K562 (cell line): ENCODE data around the gene RAB6B. TPM values are rescaled to one million over a fixed set of nuclear protein-coding genes. Genes with fewer than 3 reads are reported as not detected.

ENCODE experiments used
- ATAC-seq: fragments of 200-7000 bp; cut with Tn5 transposase; 3 replicates; pipeline ENCODE4 v1.9.1; 2020; ENCODE audit warnings: moderate library complexity
- BruUV-seq: library from RNA; stranded (reverse); fragments of 400-500 nt; replicated peaks from 2 replicates; lab custom pipeline; 2021; lab: Mats Ljungman, UMichigan
- CTCF ChIA-PET: fragments of 300-600 bp; formaldehyde crosslinking; extraction: SDS; loops from one replicate; lab custom pipeline; 2021; ENCODE audit warnings: low intra/inter-chr PET ratio; lab: Yijun Ruan, JAX
- POLR2A ChIA-PET: fragments of 300-600, 350-650 bp; sonication (Branson Sonifier 250); formaldehyde crosslinking; extraction: SDS; loops from one replicate; lab custom pipeline; 2021; ENCODE audit warnings: antibody characterized with exemption, inconsistent platforms; lab: Yijun Ruan, JAX
- DNase-seq, 4 experiments: peaks; one replicate each; pipeline versions ENCODE4 v3.0.0 to v3.0.0-alpha.2; 2011 to 2018; ENCODE audit warnings: low spot score in 3 of 4, mixed read lengths in 3 of 4; ENCODE audit errors: extremely low read depth in 1 of 4
- FAIRE-seq: peaks from 2 replicates; lab custom pipeline; 2011; peaks lifted over from hg19 to GRCh38; lab: Jason Lieb, UNC
- H2AFZ ChIP-seq: 2 replicates; pipeline ENCODE4 v1.6.0; 2011; ENCODE audit warnings: low read depth, low read length, control low read depth, inconsistent platforms
- H3K27ac ChIP-seq: fragments of 200-600 bp; 3 replicates; pipeline ENCODE4 v1.8.0; 2011; ENCODE audit warnings: low read depth, mild to moderate bottlenecking, control low read depth, inconsistent platforms, low read length, moderate library complexity, mixed read lengths; ENCODE audit errors: extremely low read depth
- H3K27me3 ChIP-seq, 2 experiments: fragments of 300-600 bp in 1 of 2; 2 replicates in 1 of 2; 3 replicates in 1 of 2; pipeline versions ENCODE4 v1.6.0 to v1.8.0; 2011; ENCODE audit warnings: inconsistent platforms in 2 of 2, low read length in 2 of 2, mild to moderate bottlenecking in 1 of 2, mixed read lengths in 1 of 2, moderate library complexity in 1 of 2; ENCODE audit not compliant: control insufficient read depth in 2 of 2, insufficient read depth in 2 of 2
- H3K36me3 ChIP-seq: fragments of 300-600 bp; 3 replicates; pipeline ENCODE4 v1.8.0; 2011; ENCODE audit warnings: mild to moderate bottlenecking, low read length, inconsistent platforms; ENCODE audit not compliant: control insufficient read depth, insufficient read depth
- H3K4me1 ChIP-seq, 2 experiments: fragments of 200-600 bp in 1 of 2; replicated peaks in 1 of 2; 2 replicates in 1 of 2; 3 replicates in 1 of 2; pipeline versions ENCODE4 v1.5.1 to v1.8.0; 2011; ENCODE audit warnings: inconsistent platforms in 2 of 2, low read length in 2 of 2, mild to moderate bottlenecking in 1 of 2, mixed read lengths in 1 of 2, moderate library complexity in 1 of 2; ENCODE audit not compliant: control insufficient read depth in 2 of 2, insufficient read depth in 2 of 2
- H3K4me2 ChIP-seq: 2 replicates; pipeline ENCODE4 v1.6.1; 2011; ENCODE audit warnings: low read length, control low read depth, inconsistent platforms, mixed read lengths; ENCODE audit not compliant: insufficient read depth
- H3K4me3 ChIP-seq: fragments of 200-600 bp; sonication (generic), shearing (Covaris generic); 2 replicates; pipeline ENCODE4 v1.5.1; 2016; ENCODE audit warnings: control low read depth, inconsistent platforms
- H3K79me2 ChIP-seq: fragments of 200-600 bp; 3 replicates; pipeline ENCODE4 v1.8.0; 2011; ENCODE audit warnings: low read length, inconsistent platforms; ENCODE audit not compliant: control insufficient read depth, insufficient read depth
- H3K9ac ChIP-seq, 2 experiments: 2 replicates each; pipeline versions ENCODE4 v1.6.0 to v1.6.1; 2011; ENCODE audit warnings: low read depth in 2 of 2, low read length in 2 of 2, control low read depth in 1 of 2, inconsistent platforms in 1 of 2, mild to moderate bottlenecking in 1 of 2, mixed read lengths in 1 of 2; ENCODE audit not compliant: insufficient read depth in 1 of 2
- H3K9me1 ChIP-seq: one replicate; pipeline ENCODE4 v1.6.0; 2011; ENCODE audit warnings: inconsistent platforms, mild to moderate bottlenecking, low read length, moderate library complexity; ENCODE audit not compliant: control insufficient read depth, insufficient read depth
- H3K9me3 ChIP-seq: replicated peaks from 2 replicates; pipeline ENCODE4 v1.5.1; 2011; ENCODE audit warnings: low read depth, low read length, inconsistent platforms; ENCODE audit not compliant: control insufficient read depth, insufficient read depth
- H4K20me1 ChIP-seq: replicated peaks from 2 replicates; pipeline ENCODE4 v1.6.1; 2011; ENCODE audit warnings: low read length, inconsistent platforms, mixed read lengths; ENCODE audit not compliant: control insufficient read depth, insufficient read depth
- FOXP1 ChIP-seq: sonication (generic); formaldehyde crosslinking; IDR thresholded peaks from 2 replicates; pipeline ENCODE4 v1.8.0; 2022; ENCODE audit warnings: mild to moderate bottlenecking, missing genetic modification reagents
- GATAD2B ChIP-seq: fragments of 450-650 bp; IDR thresholded peaks from 2 replicates; pipeline ENCODE4 v1.6.1; 2017; ENCODE audit warnings: mild to moderate bottlenecking, borderline replicate concordance
- JUN ChIP-seq, 2 experiments: sonication (generic) in 1 of 2; formaldehyde crosslinking in 1 of 2; IDR thresholded peaks; 2 replicates each; pipeline versions ENCODE4 v1.6.1 to v1.8.0; 2012 to 2022; ENCODE audit warnings: borderline replicate concordance in 2 of 2, mild to moderate bottlenecking in 2 of 2, improper control_type of control experiment in 1 of 2, low read depth in 1 of 2, low read length in 1 of 2, missing genetic modification reagents in 1 of 2
- POLR2A ChIP-seq: fragments of 450-650 bp; conservative IDR thresholded peaks from 2 replicates; pipeline ENCODE4 v1.6.1; 2016
- RBM17 ChIP-seq: fragments of 200-400 bp; formaldehyde crosslinking; IDR thresholded peaks from 2 replicates; pipeline ENCODE4 v1.6.1; 2017; ENCODE audit warnings: low read depth, mild to moderate bottlenecking, low read length, borderline replicate concordance
- SRSF3 ChIP-seq: fragments of 200-400 bp; formaldehyde crosslinking; IDR thresholded peaks from 2 replicates; pipeline ENCODE4 v1.6.1; 2016; ENCODE audit warnings: mild to moderate bottlenecking, low read length, moderate library complexity; ENCODE audit not compliant: insufficient read depth
- SRSF9 ChIP-seq: fragments of 200-400 bp; formaldehyde crosslinking; IDR thresholded peaks from 2 replicates; pipeline ENCODE4 v1.6.1; 2017; ENCODE audit warnings: low read depth, low read length, borderline replicate concordance
- XRCC5 ChIP-seq: fragments of 200-400 bp; formaldehyde crosslinking; IDR thresholded peaks from 2 replicates; pipeline ENCODE4 v1.6.1; 2017; ENCODE audit warnings: low read depth, mild to moderate bottlenecking, low read length
- ZNF408 ChIP-seq: fragments of 250-450 bp; sonication (Bioruptor Pico); IDR thresholded peaks from 2 replicates; pipeline ENCODE4 v1.4.0; 2020; ENCODE audit warnings: low read depth, mild to moderate bottlenecking, moderate library complexity
- WGBS: fragments of 100-300 bp; shearing (Covaris generic); methylation state at CpG from one replicate; pipeline ENCODE4 v1.1.6; 2016; ENCODE audit warnings: low coverage, mixed read lengths; ENCODE audit not compliant: insufficient coverage; ENCODE audit errors: missing lambda C conversion rate; 5-methylcytosine and 5-hydroxymethylcytosine counted together
- in situ Hi-C: fragments of 300-500 bp; cut with MboI; formaldehyde crosslinking; loops from 4 replicates; pipeline ENCODE4 v1.15.0; 2018; ENCODE audit warnings: inconsistent platforms, mixed read lengths
- intact Hi-C: fragments of 100-400 bp; cut with micrococcal nuclease; formaldehyde crosslinking; loops from 2 replicates; pipeline ENCODE4 v1.14.2; 2022
- polyA plus RNA-seq, 8 experiments: library from polyadenylated mRNA; depleted of rRNA in 4 of 8; stranded (reverse) in 5 of 8; unstranded in 3 of 8; fragments of >200 nt; fragmentation: Nextera tagmentation in 2 of 8; fragmentation: Illumina TruSeq in 1 of 8; extraction: Ambion mirVana in 2 of 8; extraction: Trizol in 1 of 8; gene quantifications; 2 replicates each; pipeline versions ENCODE4 v1.2.1 to v1.2.3, GENCODE V29; 2011 to 2014; ENCODE audit warnings: inconsistent platforms in 1 of 8, missing spikeins in 1 of 8
- total RNA-seq, 7 experiments: library from RNA; depleted of rRNA in 6 of 7; stranded (reverse); fragments of >200 nt in 6 of 7; fragmentation: Illumina TruSeq in 2 of 7; extraction: Trizol in 2 of 7; gene quantifications; 2 replicates each; pipeline versions ENCODE4 v1.2.1 to v1.2.3, GENCODE V29; 2011 to 2021; ENCODE audit warnings: low replicate concordance in 1 of 7
- TF ChIP-seq, protein P1 (sequence below): IDR thresholded peaks from 2 replicates; pipeline ENCODE4 v1.6.1; 2014; ENCODE audit warnings: antibody characterized with exemption
- TF ChIP-seq, protein P2 (sequence below): fragments of 450-650 bp; IDR thresholded peaks from 2 replicates; pipeline ENCODE4 v1.6.1; 2016; ENCODE audit warnings: antibody characterized with exemption

Gene RAB6B
- total and polyA plus RNA-seq, 9 of the 15 experiments (the other 6 are each of a cell fraction or from before 2014, with no cell fraction given) = 0.60 to 18.1 (median 1.5) TPM

DNA sequence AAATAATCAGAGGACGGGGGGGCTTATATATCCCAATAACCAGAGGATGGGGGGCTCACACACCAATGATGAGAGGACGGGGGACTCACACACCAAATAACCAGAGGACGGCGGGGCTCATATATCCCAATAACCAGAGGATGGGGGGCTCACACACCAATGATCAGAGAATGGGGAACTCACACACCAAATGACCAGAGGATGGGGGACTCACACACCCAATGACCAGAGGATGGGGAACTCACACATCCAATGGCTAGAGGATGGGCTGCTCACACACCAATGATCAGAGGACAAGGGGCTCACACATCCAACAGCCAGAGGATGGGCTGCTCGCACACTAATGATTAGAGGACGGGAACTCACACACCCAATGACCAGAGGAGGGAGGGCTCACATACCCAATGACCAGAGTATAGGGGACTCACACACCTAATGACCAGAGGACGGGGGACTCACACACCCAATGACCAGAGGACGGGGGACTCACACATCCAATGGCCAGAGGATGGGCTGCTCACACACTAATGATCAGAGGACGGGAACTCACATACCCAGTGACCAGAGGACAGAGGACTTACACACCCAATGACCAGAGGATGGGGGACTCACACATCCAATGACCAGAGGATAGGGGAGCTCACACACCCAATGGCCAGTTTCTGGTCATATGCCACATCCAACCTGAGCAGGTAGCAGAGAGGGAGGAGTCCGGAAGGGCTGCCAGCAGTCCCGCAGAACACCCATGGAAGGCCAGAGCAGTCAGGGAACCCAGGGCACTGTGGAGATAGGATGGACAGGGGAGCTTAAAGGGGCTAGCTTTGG, 10.6 kb downstream of the RAB6B start (continued):
- no peak for TF ChIP-seq ZNF408 (CRISPR knock-in tag)

DNA sequence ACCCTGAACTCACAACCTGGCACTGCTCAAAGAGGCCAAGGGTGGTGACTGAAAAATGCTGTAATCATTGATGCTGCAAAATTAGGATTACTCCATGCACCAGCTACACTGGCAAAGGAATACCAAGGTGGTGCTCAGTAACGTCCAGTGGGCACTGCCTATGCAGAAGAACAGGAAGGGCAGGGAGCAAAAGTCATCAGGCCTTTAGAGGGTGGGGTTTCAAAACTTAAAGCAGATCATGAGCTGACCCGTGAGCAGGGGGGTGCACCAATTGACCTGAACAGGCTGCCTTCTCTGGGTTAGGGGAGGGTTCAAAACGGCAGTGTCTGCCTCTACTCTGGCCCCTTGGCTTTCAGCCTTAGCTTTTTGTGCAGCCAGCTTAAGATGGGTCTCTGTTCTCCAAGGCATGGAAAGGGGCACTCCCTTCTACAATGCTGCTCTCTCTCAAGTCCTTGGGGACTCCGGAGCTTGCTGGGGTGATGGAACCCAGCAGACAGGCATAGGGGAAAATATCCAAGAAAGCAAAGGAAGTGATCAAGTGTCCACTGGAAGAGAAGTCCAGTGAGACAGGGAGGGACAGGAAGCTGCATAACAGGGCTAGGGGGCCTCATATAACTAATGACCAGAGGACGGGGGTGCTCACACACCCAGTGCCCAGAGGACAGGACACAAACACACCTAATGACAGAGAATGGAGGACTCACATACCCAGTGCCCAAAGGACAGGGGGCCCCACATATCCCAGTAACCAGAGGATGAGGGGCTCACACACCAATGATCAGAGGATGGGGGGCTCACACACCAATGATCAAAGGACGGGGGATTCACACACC, 11.4 kb downstream of the RAB6B start:
- FAIRE-seq (no peak), ATAC-seq (no peak), DNase-seq (no peak)
- BruUV-seq = no TSS peak
- Histone ChIP-seq H3K27me3 (no peaks in the 10 kb centered on the region), H4K20me1 (peaks cover 3% of the 10 kb centered on the region; the same call in 1 of the 2 replicates), H3K27ac (no peak overlapping the region), H3K9me3 (peaks cover 3% of the 10 kb centered on the region; the same call in 1 of the 2 replicates), H3K79me2 (no peaks in the 10 kb centered on the region; the same call in 2 of the 3 replicates), H3K4me2 (no peak overlapping the region), H2AFZ (no peak overlapping the region), H3K9ac (no peak overlapping the region; a peak in 1 of 4 replicates), H3K4me1 (peaks cover 3 to 11% of the 10 kb centered on the region in 2 experiments; a peak in 3 of 5 replicates), H3K4me3 (no peak overlapping the region), H3K9me1 (no peaks in the 10 kb centered on the region), H3K36me3 (no peaks in the 10 kb centered on the region)
- ChIA-PET POLR2A (interaction anchor here (0.6 kb wide), 2 partner anchors 20 to 30 kb away, joined by 3 to 7 read pairs; no protein-coding TSS in a partner anchor), CTCF (no interaction called here)
- in situ Hi-C loops (no loop called here), intact Hi-C loops (no loop called here)
- 43% methylated on average over 4 of the region's 6 CpGs for WGBS
- TF ChIP-seq SRSF9 = no peak
- no peak for TF ChIP-seq GATAD2B
- no peak for TF ChIP-seq XRCC5
- TF ChIP-seq SRSF3 = no peak
- no peak for TF ChIP-seq JUN (IDR thresholded peaks at IDR 0.05; ENCODE audit: borderline replicate concordance, low read depth, low read length)
- TF ChIP-seq JUN (CRISPR knock-in tag; IDR thresholded peaks at IDR 0.05; ENCODE audit: borderline replicate concordance) = no peak
- TF ChIP-seq POLR2A = no peak
- TF ChIP-seq, protein P1, sequence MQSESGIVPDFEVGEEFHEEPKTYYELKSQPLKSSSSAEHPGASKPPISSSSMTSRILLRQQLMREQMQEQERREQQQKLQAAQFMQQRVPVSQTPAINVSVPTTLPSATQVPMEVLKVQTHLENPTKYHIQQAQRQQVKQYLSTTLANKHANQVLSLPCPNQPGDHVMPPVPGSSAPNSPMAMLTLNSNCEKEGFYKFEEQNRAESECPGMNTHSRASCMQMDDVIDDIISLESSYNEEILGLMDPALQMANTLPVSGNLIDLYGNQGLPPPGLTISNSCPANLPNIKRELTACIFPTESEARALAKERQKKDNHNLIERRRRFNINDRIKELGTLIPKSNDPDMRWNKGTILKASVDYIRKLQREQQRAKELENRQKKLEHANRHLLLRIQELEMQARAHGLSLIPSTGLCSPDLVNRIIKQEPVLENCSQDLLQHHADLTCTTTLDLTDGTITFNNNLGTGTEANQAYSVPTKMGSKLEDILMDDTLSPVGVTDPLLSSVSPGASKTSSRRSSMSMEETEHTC = no peak
- TF ChIP-seq RBM17 = no peak
- TF ChIP-seq, protein P2, sequence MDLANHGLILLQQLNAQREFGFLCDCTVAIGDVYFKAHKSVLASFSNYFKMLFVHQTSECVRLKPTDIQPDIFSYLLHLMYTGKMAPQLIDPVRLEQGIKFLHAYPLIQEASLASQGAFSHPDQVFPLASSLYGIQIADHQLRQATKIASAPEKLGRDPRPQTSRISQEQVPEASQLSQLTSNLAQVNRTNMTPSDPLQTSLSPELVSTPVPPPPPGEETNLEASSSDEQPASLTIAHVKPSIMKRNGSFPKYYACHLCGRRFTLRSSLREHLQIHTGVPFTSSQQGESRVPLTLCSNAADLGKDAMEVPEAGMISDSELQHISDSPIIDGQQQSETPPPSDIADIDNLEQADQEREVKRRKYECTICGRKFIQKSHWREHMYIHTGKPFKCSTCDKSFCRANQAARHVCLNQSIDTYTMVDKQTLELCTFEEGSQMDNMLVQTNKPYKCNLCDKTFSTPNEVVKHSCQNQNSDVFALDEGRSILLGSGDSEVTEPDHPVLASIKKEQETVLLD = no peak
- no peak for TF ChIP-seq FOXP1 (CRISPR knock-in tag)
